Calu3 (cell line): ENCODE measurements around the gene PXMP2. TPM values are rescaled to one million over a fixed set of nuclear protein-coding genes. Genes with fewer than 3 reads are reported as not detected.

ENCODE experiments used
- BruUV-seq: library from RNA; stranded (reverse); fragments of 400-500 nt; replicated peaks from 2 replicates; lab custom pipeline; 2021; lab: Mats Ljungman, UMichigan
- CTCF ChIA-PET: fragments of 300-600 bp; sonication (Branson Sonifier 250); formaldehyde crosslinking; loops from one replicate; lab custom pipeline; 2022; ENCODE audit warnings: antibody characterized with exemption; lab: Charles Lee
- DNase-seq: peaks from one replicate; pipeline ENCODE4 v3.0.0; 2022
- H3K27ac Mint-ChIP-seq: one replicate; pipeline ENCODE4 v1.8.0; 2022; ENCODE audit warnings: mixed read lengths; ENCODE audit not compliant: unreplicated experiment
- H3K27me3 Mint-ChIP-seq: one replicate; pipeline ENCODE4 v1.8.0; 2022; ENCODE audit warnings: mixed read lengths; ENCODE audit not compliant: unreplicated experiment
- H3K36me3 Mint-ChIP-seq: one replicate; pipeline ENCODE4 v1.8.0; 2022; ENCODE audit warnings: mild to moderate bottlenecking, moderate library complexity, mixed read lengths; ENCODE audit not compliant: insufficient read depth, unreplicated experiment
- H3K4me1 Mint-ChIP-seq: one replicate; pipeline ENCODE4 v1.8.0; 2022; ENCODE audit warnings: mild to moderate bottlenecking, low read depth, mixed read lengths; ENCODE audit not compliant: unreplicated experiment
- H3K4me3 Mint-ChIP-seq: one replicate; pipeline ENCODE4 v1.8.0; 2022; ENCODE audit warnings: mild to moderate bottlenecking, low read depth, moderate library complexity, mixed read lengths; ENCODE audit not compliant: unreplicated experiment
- H3K9me3 Mint-ChIP-seq: one replicate; pipeline ENCODE4 v1.8.0; 2022; ENCODE audit warnings: low read depth, mixed read lengths; ENCODE audit not compliant: unreplicated experiment
- CTCF ChIP-seq: fragments of 200-600 bp; IDR thresholded peaks from one replicate; pipeline ENCODE4 v1.8.0; 2022; ENCODE audit warnings: antibody characterized with exemption; ENCODE audit not compliant: unreplicated experiment
- intact Hi-C: fragments of 100-400 bp; cut with micrococcal nuclease; formaldehyde crosslinking; loops from one replicate; pipeline ENCODE4 v1.10.0; 2022; ENCODE audit not compliant: unreplicated experiment
- total RNA-seq: library from RNA; stranded (reverse); gene quantifications from 2 replicates; pipeline ENCODE4 v1.2.3, GENCODE V29; 2022

The PXMP2 gene
- total RNA-seq, 1 experiment from 2014 or later: 41.9 TPM

- Mint-ChIP-seq H3K27ac (no peak overlapping the region), H3K9me3 (no peaks in the 10 kb centered on the region), H3K4me3 (no peak overlapping the region), H3K27me3 (no peaks in the 10 kb centered on the region), H3K36me3 (peaks cover 63% of the 10 kb centered on the region), H3K4me1 (peaks cover 7% of the 10 kb centered on the region)
- no peak for TF ChIP-seq CTCF
- no TSS peak for BruUV-seq
- no peak for DNase-seq
- CTCF ChIA-PET: no interaction called here
- intact Hi-C loops: no loop called here
Observed at GRCh38 chr12:132703641-132704040, 16.3 kb downstream of the PXMP2 start.

GRCh38 chr12:132707241-132707640 lies 19.9 kb downstream of the PXMP2 start:
- BruUV-seq: no TSS peak
- TF ChIP-seq CTCF: no peak
- no peaks in the 10 kb centered on the region for H3K27me3 Mint-ChIP-seq
- no peaks in the 10 kb centered on the region for H3K9me3 Mint-ChIP-seq
- H3K4me1 Mint-ChIP-seq: no peaks in the 10 kb centered on the region
- CTCF ChIA-PET: no interaction called here
- H3K36me3 Mint-ChIP-seq: peaks cover 75% of the 10 kb centered on the region
- no peak overlapping the region for H3K4me3 Mint-ChIP-seq
- DNase-seq: no peak
- peak overlapping the region; percentile 22 for H3K27ac Mint-ChIP-seq
- intact Hi-C loops: no loop called here

GRCh38 chr12:132708150-132708549 lies 20.8 kb downstream of the PXMP2 start:
- no peak for TF ChIP-seq CTCF
- Mint-ChIP-seq H3K36me3 (peaks cover 73% of the 10 kb centered on the region), H3K9me3 (no peaks in the 10 kb centered on the region), H3K27ac (no peak overlapping the region), H3K27me3 (no peaks in the 10 kb centered on the region), H3K4me3 (no peak overlapping the region), H3K4me1 (no peaks in the 10 kb centered on the region)
- no peak for DNase-seq
- no TSS peak for BruUV-seq
- intact Hi-C loops: no loop called here
- CTCF ChIA-PET: no interaction called here

- no peaks in the 10 kb centered on the region for H3K9me3 Mint-ChIP-seq
- peaks cover 76% of the 10 kb centered on the region for H3K36me3 Mint-ChIP-seq
- TF ChIP-seq CTCF: no peak
- intact Hi-C loops: no loop called here
- H3K4me1 Mint-ChIP-seq: no peaks in the 10 kb centered on the region
- CTCF ChIA-PET: no interaction called here
- no peaks in the 10 kb centered on the region for H3K27me3 Mint-ChIP-seq
- peak overlapping the region; percentile 62 for H3K27ac Mint-ChIP-seq
- peak overlapping the region; percentile 68 for H3K4me3 Mint-ChIP-seq
- no peak for DNase-seq
- TSS peak; percentile 86 for BruUV-seq
Observed at GRCh38 chr12:132710043-132710404, 22.6 kb downstream of the PXMP2 start.
